K562 (cell line): Measurements from ENCODE around the gene UBFD1. TPM values are rescaled to one million over a fixed set of nuclear protein-coding genes. Genes with fewer than 3 reads are reported as not detected.
"Not testable (repeated sequence)": the region's sequence is repeated elsewhere in the genome, so short reads cannot be mapped to it uniquely, and the experiment has no call there.

ENCODE experiments used
- ATAC-seq: fragments of 200-7000 bp; cut with Tn5 transposase; 3 replicates; pipeline ENCODE4 v1.9.1; 2020; ENCODE audit warnings: moderate library complexity
- BruUV-seq: library from RNA; stranded (reverse); fragments of 400-500 nt; replicated peaks from 2 replicates; lab custom pipeline; 2021; lab: Mats Ljungman, UMichigan
- CTCF ChIA-PET: fragments of 300-600 bp; formaldehyde crosslinking; extraction: SDS; loops from one replicate; lab custom pipeline; 2021; ENCODE audit warnings: low intra/inter-chr PET ratio; lab: Yijun Ruan, JAX
- POLR2A ChIA-PET: fragments of 300-600, 350-650 bp; sonication (Branson Sonifier 250); formaldehyde crosslinking; extraction: SDS; loops from one replicate; lab custom pipeline; 2021; ENCODE audit warnings: antibody characterized with exemption, inconsistent platforms; lab: Yijun Ruan, JAX
- DNase-seq, 4 experiments: peaks; one replicate each; pipeline versions ENCODE4 v3.0.0 to v3.0.0-alpha.2; 2011 to 2018; ENCODE audit warnings: low spot score in 3 of 4, mixed read lengths in 3 of 4; ENCODE audit errors: extremely low read depth in 1 of 4
- FAIRE-seq: peaks from 2 replicates; lab custom pipeline; 2011; peaks lifted over from hg19 to GRCh38; lab: Jason Lieb, UNC
- H2AFZ ChIP-seq: 2 replicates; pipeline ENCODE4 v1.6.0; 2011; ENCODE audit warnings: low read depth, low read length, control low read depth, inconsistent platforms
- H3K27ac ChIP-seq: fragments of 200-600 bp; 3 replicates; pipeline ENCODE4 v1.8.0; 2011; ENCODE audit warnings: low read depth, mild to moderate bottlenecking, control low read depth, inconsistent platforms, low read length, moderate library complexity, mixed read lengths; ENCODE audit errors: extremely low read depth
- H3K27me3 ChIP-seq, 2 experiments: fragments of 300-600 bp in 1 of 2; 2 replicates in 1 of 2; 3 replicates in 1 of 2; pipeline versions ENCODE4 v1.6.0 to v1.8.0; 2011; ENCODE audit warnings: inconsistent platforms in 2 of 2, low read length in 2 of 2, mild to moderate bottlenecking in 1 of 2, mixed read lengths in 1 of 2, moderate library complexity in 1 of 2; ENCODE audit not compliant: control insufficient read depth in 2 of 2, insufficient read depth in 2 of 2
- H3K36me3 ChIP-seq: fragments of 300-600 bp; 3 replicates; pipeline ENCODE4 v1.8.0; 2011; ENCODE audit warnings: mild to moderate bottlenecking, low read length, inconsistent platforms; ENCODE audit not compliant: control insufficient read depth, insufficient read depth
- H3K4me1 ChIP-seq, 2 experiments: fragments of 200-600 bp in 1 of 2; replicated peaks in 1 of 2; 2 replicates in 1 of 2; 3 replicates in 1 of 2; pipeline versions ENCODE4 v1.5.1 to v1.8.0; 2011; ENCODE audit warnings: inconsistent platforms in 2 of 2, low read length in 2 of 2, mild to moderate bottlenecking in 1 of 2, mixed read lengths in 1 of 2, moderate library complexity in 1 of 2; ENCODE audit not compliant: control insufficient read depth in 2 of 2, insufficient read depth in 2 of 2
- H3K4me2 ChIP-seq: 2 replicates; pipeline ENCODE4 v1.6.1; 2011; ENCODE audit warnings: low read length, control low read depth, inconsistent platforms, mixed read lengths; ENCODE audit not compliant: insufficient read depth
- H3K4me3 ChIP-seq: fragments of 200-600 bp; sonication (generic), shearing (Covaris generic); 2 replicates; pipeline ENCODE4 v1.5.1; 2016; ENCODE audit warnings: control low read depth, inconsistent platforms
- H3K79me2 ChIP-seq: fragments of 200-600 bp; 3 replicates; pipeline ENCODE4 v1.8.0; 2011; ENCODE audit warnings: low read length, inconsistent platforms; ENCODE audit not compliant: control insufficient read depth, insufficient read depth
- H3K9ac ChIP-seq, 2 experiments: 2 replicates each; pipeline versions ENCODE4 v1.6.0 to v1.6.1; 2011; ENCODE audit warnings: low read depth in 2 of 2, low read length in 2 of 2, control low read depth in 1 of 2, inconsistent platforms in 1 of 2, mild to moderate bottlenecking in 1 of 2, mixed read lengths in 1 of 2; ENCODE audit not compliant: insufficient read depth in 1 of 2
- H3K9me1 ChIP-seq: one replicate; pipeline ENCODE4 v1.6.0; 2011; ENCODE audit warnings: inconsistent platforms, mild to moderate bottlenecking, low read length, moderate library complexity; ENCODE audit not compliant: control insufficient read depth, insufficient read depth
- H3K9me3 ChIP-seq: replicated peaks from 2 replicates; pipeline ENCODE4 v1.5.1; 2011; ENCODE audit warnings: low read depth, low read length, inconsistent platforms; ENCODE audit not compliant: control insufficient read depth, insufficient read depth
- H4K20me1 ChIP-seq: replicated peaks from 2 replicates; pipeline ENCODE4 v1.6.1; 2011; ENCODE audit warnings: low read length, inconsistent platforms, mixed read lengths; ENCODE audit not compliant: control insufficient read depth, insufficient read depth
- ATF1 ChIP-seq, 2 experiments: fragments of 450-650 bp in 1 of 2; IDR thresholded peaks; 2 replicates each; pipeline ENCODE4 v1.6.1; 2016; ENCODE audit warnings: missing compliant biosample characterization in 1 of 2, missing genetic modification characterization in 1 of 2
- CGGBP1 ChIP-seq: fragments of 250-450 bp; sonication (Bioruptor Pico); IDR thresholded peaks from 2 replicates; pipeline ENCODE4 v1.9.0; 2021; ENCODE audit warnings: mild to moderate bottlenecking
- HMBOX1 ChIP-seq: sonication (generic); IDR thresholded peaks from 2 replicates; pipeline ENCODE4 v1.6.1; 2016
- PHF8 ChIP-seq: fragments of 200-600 bp; sonication (generic); IDR thresholded peaks from 2 replicates; pipeline ENCODE4 v1.6.1; 2012; ENCODE audit warnings: mixed run types, mild to moderate bottlenecking, inconsistent platforms, low read length, moderate library complexity, borderline replicate concordance
- POLR2H ChIP-seq: IDR thresholded peaks from 2 replicates; pipeline ENCODE4 v1.6.1; 2016; ENCODE audit warnings: missing genetic modification characterization, low read depth, mild to moderate bottlenecking, control low read depth, missing compliant biosample characterization, moderate library complexity
- RBBP5 ChIP-seq: fragments of 200-600 bp; sonication (generic); IDR thresholded peaks from 2 replicates; pipeline ENCODE4 v1.6.1; 2012; ENCODE audit warnings: borderline replicate concordance, mild to moderate bottlenecking, low read length, control low read depth, inconsistent platforms; ENCODE audit not compliant: insufficient read depth, poor library complexity, severe bottlenecking
- SMAD3 ChIP-seq: fragments of 450-650 bp; formaldehyde crosslinking; conservative IDR thresholded peaks from 2 replicates; pipeline ENCODE4 v1.4.0; 2020; ENCODE audit warnings: mild to moderate bottlenecking
- ZBTB12 ChIP-seq: fragments of 250-450 bp; sonication (Bioruptor Pico); IDR thresholded peaks from 2 replicates; pipeline ENCODE4 v1.4.0; 2020
- ZFP30 ChIP-seq: fragments of 250-450 bp; sonication (Bioruptor Pico); IDR thresholded peaks from 2 replicates; pipeline ENCODE4 v1.8.0; 2022; ENCODE audit warnings: moderate library complexity, mild to moderate bottlenecking, inconsistent platforms, borderline replicate concordance
- WGBS: fragments of 100-300 bp; shearing (Covaris generic); methylation state at CpG from one replicate; pipeline ENCODE4 v1.1.6; 2016; ENCODE audit warnings: low coverage, mixed read lengths; ENCODE audit not compliant: insufficient coverage; ENCODE audit errors: missing lambda C conversion rate; 5-methylcytosine and 5-hydroxymethylcytosine counted together
- in situ Hi-C: fragments of 300-500 bp; cut with MboI; formaldehyde crosslinking; loops from 4 replicates; pipeline ENCODE4 v1.15.0; 2018; ENCODE audit warnings: inconsistent platforms, mixed read lengths
- intact Hi-C: fragments of 100-400 bp; cut with micrococcal nuclease; formaldehyde crosslinking; loops from 2 replicates; pipeline ENCODE4 v1.14.2; 2022
- polyA plus RNA-seq, 8 experiments: library from polyadenylated mRNA; depleted of rRNA in 4 of 8; stranded (reverse) in 5 of 8; unstranded in 3 of 8; fragments of >200 nt; fragmentation: Nextera tagmentation in 2 of 8; fragmentation: Illumina TruSeq in 1 of 8; extraction: Ambion mirVana in 2 of 8; extraction: Trizol in 1 of 8; gene quantifications; 2 replicates each; pipeline versions ENCODE4 v1.2.1 to v1.2.3, GENCODE V29; 2011 to 2014; ENCODE audit warnings: inconsistent platforms in 1 of 8, missing spikeins in 1 of 8
- total RNA-seq, 7 experiments: library from RNA; depleted of rRNA in 6 of 7; stranded (reverse); fragments of >200 nt in 6 of 7; fragmentation: Illumina TruSeq in 2 of 7; extraction: Trizol in 2 of 7; gene quantifications; 2 replicates each; pipeline versions ENCODE4 v1.2.1 to v1.2.3, GENCODE V29; 2011 to 2021; ENCODE audit warnings: low replicate concordance in 1 of 7

UBFD1 gene
- total and polyA plus RNA-seq, 9 of the 15 experiments (the other 6 are each of a cell fraction or from before 2014, with no cell fraction given): 10.7 to 66.2 (median 34.0) TPM

- FAIRE-seq: no peak
- Histone ChIP-seq H3K27me3 (no peaks in the 10 kb centered on the region), H3K9me1 (no peaks in the 10 kb centered on the region), H4K20me1 (no peaks in the 10 kb centered on the region; the same call in none of the 2 replicates), H3K27ac (no peak overlapping the region), H3K4me1 (no peaks in the 10 kb centered on the region; a peak in 1 of 5 replicates), H3K9ac (no peak overlapping the region), H2AFZ (no peak overlapping the region), H3K79me2 (no peaks in the 10 kb centered on the region), H3K4me3 (no peak overlapping the region), H3K36me3 (peaks cover 69% of the 10 kb centered on the region), H3K9me3 (no peaks in the 10 kb centered on the region), H3K4me2 (no peak overlapping the region)
- no TSS peak for BruUV-seq
- in situ Hi-C loops: no loop called here
- ATAC-seq: no peak
- no peak for DNase-seq
- intact Hi-C loops: no loop called here
- POLR2A ChIA-PET: interaction anchor here (0.6 kb wide), 1 partner anchor 115 kb away, joined by 3 read pairs; no protein-coding TSS in a partner anchor
- no peak for TF ChIP-seq CGGBP1
- no peak for TF ChIP-seq ATF1 (CRISPR knock-in tag; IDR thresholded peaks at IDR 0.05)
- TF ChIP-seq ATF1 (tag; IDR thresholded peaks at IDR 0.05): no peak
- no peak for TF ChIP-seq HMBOX1
- no peak for TF ChIP-seq SMAD3
- no peak for TF ChIP-seq ZBTB12 (CRISPR knock-in tag)
- no peak for TF ChIP-seq RBBP5
- no peak for TF ChIP-seq PHF8
- TF ChIP-seq POLR2H (tag): no peak
- no peak for TF ChIP-seq ZFP30 (CRISPR knock-in tag)
- CTCF ChIA-PET: no interaction called here
These were observed 24.2 kb downstream of the UBFD1 start for GRCh38 chr16:23581764-23582163.

GRCh38 chr16:23583271-23583670, 25.7 kb downstream of the UBFD1 start:
- H3K9me3 ChIP-seq, in situ Hi-C loops, H3K4me2 ChIP-seq, H3K9ac ChIP-seq, BruUV-seq, DNase-seq, H3K9me1 ChIP-seq, FAIRE-seq, H3K27ac ChIP-seq, H3K4me1 ChIP-seq, H3K27me3 ChIP-seq, ATAC-seq, H2AFZ ChIP-seq, H4K20me1 ChIP-seq, H3K4me3 ChIP-seq, CTCF ChIA-PET, intact Hi-C loops: not testable (repeated sequence)
- Histone ChIP-seq H3K36me3 (peaks cover 80% of the 10 kb centered on the region), H3K79me2 (peaks cover 14% of the 10 kb centered on the region)
- 100% methylated on average over 1 of the region's 30 CpGs for WGBS
- POLR2A ChIA-PET: interaction anchor here (0.9 kb wide), 1 partner anchor 14 kb away, joined by 3 read pairs; no protein-coding TSS in a partner anchor
